HS-5 (cell line): ENCODE results near the gene CD1B.
"Not testable (repeated sequence)": the region's sequence is repeated elsewhere in the genome, so short reads cannot be mapped to it uniquely, and the experiment has no call there.

Experiments
- DNase-seq: peaks from one replicate; pipeline ENCODE4 v3.0.0-alpha.2; 2012; ENCODE audit warnings: low read depth

Gene CD1B

DNA sequence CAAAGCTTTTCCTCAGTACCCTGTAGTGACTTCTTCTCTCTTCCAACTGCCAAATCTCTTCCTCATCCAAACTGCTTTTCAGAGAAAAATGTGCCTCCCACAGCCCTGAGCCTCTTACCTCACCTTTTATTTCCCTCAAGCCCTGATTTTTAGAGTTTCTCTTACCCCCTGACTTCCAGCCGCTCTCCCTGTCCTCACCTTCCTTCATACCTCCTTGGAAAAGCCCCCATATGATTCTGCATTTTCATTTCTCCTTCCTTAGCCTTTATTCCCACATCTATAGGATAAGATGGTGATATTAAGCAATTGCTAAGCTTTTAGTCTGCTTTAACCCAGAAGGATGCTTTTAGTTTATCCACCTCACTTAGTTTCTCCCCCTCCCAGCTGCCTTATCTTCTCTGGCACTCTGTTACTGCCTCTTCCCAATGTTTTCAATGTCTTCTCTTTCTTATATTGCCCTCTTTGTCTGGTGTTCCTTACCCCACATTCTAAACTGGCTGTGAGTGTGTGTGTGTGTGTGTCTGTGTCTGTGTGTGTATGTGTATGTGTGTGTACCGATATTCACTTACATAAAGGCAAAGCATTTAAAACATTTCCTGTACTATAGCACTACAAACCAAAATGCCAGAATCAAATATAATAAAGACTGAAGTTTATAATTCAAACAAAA lies at the start of gene CD1B:
TSS of gene CD1B (minus strand) at position 51 of the 670 bp plus-strand sequence. CDS start 108 bp downstream, outside the sequence.
- DNase-seq: no peak

DNA sequence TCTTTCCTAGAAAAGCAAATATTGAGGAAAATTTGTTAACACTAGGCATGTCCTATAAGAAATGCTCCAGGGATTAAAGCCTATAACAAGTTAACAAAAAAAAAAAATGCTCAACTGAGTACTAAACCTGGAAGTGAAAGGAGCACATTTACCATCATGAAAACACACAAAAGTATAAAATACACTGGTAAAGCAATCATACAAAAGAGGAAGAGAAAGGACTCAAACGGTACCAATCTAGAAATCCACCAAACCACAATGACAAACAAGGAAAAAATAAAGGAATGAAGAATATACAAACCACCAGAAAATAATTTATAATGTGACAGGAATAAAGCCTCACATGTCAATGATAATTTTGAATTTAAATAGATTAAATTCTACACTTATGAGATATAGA lies 43.5 kb upstream of the CD1B start:
- DNase-seq: no peak

GRCh38 chr1:158374101-158374500 lies 42.8 kb upstream of the CD1B start:
- DNase-seq: not testable (repeated sequence)

GRCh38 chr1:158371188-158371953 lies 40.0 kb upstream of the CD1B start:
- no peak for DNase-seq

DNA sequence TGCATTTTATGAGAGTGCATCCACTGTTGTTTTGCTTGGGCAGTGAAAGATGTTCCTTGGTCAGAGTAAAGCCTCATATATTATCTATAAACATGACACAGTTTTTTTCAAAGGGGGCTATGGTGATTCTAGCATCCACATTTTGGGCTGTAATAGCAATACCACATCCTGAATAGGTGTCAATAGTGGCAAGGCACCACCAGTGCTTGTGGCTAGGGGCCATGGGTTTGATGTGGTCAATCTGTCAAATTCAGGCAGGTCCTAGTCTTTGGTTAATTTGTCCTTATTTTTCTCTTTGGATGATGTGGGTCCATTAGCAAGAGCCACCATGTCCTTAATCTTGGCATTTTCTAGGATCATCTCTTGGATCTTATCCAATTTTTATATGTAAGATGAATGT lies 35.5 kb upstream of the CD1B start:
- DNase-seq: no peak

GRCh38 chr1:158362941-158363340 lies 31.6 kb upstream of the CD1B start:
- no peak for DNase-seq

DNA sequence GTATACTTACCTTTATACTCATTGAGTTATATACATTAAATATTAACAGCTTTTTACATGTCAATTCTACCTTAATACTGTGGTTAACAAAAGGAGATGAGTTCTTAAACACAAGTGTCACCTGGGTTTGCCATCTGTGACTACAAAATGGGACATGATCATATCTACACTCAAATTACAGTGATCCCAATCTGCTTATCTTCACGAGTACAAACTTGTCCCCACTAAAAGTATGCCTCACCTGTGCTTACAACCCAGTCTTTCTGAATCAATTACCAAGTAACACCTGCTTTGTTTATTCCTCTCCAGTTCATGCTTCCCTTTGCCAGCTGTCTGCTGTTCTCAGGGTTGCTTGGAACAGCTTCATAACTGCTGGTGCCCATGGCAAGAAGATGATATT lies 31.2 kb upstream of the CD1B start:
- DNase-seq: no peak

GRCh38 chr1:158357441-158357840 lies 26.1 kb upstream of the CD1B start:
- no peak for DNase-seq

GRCh38 chr1:158356616-158357015 lies 25.3 kb upstream of the CD1B start:
- DNase-seq: no peak

GRCh38 chr1:158355773-158356285 lies 24.5 kb upstream of the CD1B start:
- no peak for DNase-seq

DNA sequence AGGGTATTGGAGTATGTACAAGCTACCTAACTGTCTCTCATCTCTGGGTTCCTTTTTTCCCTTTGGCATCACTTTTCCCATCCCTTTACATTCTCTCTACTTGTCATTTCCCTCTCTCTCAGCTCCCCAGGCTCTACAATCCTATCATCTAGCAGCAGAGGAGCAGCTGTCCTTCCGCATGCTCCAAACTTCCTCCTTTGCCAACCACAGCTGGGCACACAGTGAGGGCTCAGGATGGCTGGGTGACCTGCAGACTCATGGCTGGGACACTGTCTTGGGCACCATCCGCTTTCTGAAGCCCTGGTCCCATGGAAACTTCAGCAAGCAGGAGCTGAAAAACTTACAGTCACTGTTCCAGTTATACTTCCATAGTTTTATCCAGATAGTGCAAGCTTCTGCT lies 22.9 kb upstream of the CD1B start:
- DNase-seq: no peak

DNA sequence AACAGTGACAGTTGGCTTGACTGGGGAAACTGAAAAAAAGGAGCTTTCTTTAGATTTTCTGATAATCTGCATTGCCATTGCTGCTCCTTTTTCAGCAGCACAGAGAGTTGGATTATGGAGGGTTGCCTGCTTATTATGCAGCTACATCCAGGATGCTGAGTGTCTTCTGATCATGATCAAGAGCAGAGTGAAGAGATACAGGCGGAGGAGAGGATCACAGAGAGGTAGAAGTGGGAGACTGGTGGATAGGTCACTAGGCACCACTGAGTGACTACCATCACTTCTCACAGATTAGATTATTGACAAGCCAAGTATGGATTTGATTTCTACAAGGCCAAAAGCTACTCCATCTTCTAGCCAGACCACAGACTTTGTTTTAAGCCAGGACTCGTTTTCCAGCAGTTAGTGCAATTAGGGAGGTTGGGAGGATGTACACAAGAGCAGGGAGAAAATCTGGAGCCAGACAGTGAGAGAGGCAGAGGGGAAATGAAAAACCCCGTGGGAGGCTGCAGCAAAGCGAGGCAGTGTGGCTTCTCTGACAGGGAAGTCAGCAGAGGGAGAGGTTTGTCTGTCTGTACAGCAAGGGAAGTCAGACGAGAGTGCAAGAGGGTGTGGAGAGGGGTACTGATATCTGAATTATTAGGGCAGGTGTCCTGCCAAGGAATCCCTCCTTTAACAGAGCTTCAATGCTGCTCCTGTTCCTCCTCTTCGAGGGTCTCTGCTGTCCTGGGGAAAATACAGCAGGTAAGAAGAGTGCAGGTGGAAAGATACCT lies 22.2 kb upstream of the CD1B start, which contains the start of gene CD1E:
TSS of gene CD1E (plus strand) at position 592 of the 773 bp plus-strand sequence. CDS start at position 687, 95 bp downstream.
- no peak for DNase-seq

DNA sequence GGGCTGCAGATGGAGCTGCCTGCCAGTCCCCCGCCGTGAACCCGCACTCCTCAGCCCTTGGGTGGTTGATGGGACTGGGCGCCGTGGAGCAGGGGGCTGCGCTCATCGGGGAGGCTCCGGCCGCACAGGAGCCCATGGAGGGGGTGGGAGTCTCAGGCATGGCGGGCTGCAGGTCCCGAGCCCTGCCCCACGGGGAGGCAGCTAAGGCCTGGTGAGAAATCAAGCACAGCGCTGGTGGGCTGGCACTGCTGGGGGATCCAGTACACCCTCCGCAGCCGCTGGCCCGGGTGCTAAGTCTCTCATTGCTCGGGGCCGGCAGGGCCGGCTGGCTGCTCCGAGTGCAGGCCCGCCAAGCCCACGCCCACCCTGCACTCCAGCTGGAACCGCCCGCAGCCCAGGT lies 17.6 kb upstream of the CD1B start:
- not testable (repeated sequence) for DNase-seq

GRCh38 chr1:158336413-158336812 lies 5.1 kb upstream of the CD1B start:
- DNase-seq: not testable (repeated sequence)

DNA sequence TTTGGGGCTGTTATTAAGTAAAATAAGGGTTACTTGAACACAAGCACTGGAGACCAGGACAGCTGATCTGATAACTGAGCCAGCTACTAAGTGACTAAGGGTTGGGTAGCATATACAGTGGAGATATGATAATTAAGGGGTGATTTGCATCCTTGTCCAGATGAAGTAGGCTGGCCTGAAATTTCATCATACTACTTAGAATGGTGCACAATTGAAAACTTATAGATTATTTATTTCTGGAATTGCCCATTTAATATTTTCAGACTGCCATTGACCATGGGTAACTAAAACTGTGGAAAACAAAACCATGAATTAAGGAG lies 3.8 kb upstream of the CD1B start:
- DNase-seq: no peak

GRCh38 chr1:158334526-158335212 lies 3.3 kb upstream of the CD1B start:
- DNase-seq: no peak

DNA sequence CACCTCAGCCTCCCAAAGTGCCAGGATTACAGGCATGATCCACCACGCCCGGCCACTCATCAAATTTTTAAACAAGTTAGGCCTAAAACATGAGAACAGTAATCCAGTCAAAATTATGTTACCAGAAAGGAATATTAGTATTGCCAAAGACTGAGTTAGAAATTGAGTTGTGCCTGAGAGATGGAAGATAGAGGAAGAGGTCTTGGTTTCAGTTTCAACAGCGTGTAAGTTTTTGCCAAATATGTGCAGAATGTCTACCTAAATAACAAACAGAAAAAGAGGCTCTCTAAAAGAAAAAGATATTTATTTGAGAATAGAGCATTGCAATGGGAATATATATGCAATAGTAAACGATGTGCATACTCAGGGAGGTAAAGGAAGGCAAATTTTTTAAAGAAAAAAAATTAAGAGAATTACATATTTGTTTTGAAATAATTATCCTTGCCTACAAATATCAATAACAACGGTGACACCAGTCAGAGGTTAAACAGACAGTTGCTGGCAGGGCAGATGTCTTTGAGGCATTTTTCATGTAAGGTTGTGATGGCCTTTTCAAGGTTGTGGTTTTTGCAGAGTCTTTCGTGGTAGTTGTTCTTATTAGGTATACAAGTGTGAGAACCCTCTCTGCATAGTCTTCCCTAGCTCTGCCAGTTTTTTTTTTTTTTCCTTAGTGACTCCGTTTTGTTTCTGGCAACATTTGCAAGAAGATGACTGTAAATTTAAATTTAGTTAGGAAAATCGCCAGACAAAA lies 2.2 kb upstream of the CD1B start:
- DNase-seq: no peak

DNA sequence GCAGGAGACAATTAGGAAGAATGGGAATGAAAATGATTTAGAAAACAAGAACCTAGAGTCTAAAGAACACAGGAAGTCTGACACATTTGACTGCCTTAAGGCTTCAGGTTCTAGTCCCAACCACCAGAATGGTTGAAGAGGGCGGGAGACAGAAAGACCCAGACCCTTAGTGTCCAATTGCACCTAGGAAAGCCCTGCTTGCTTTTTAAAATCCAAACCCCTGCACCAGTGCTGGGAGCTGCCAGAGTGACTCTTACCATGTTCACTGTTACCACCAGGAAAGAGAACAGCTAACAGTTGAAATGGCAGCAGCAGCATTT lies 265 bp downstream of the CD1B start:
- DNase-seq: no peak

DNA sequence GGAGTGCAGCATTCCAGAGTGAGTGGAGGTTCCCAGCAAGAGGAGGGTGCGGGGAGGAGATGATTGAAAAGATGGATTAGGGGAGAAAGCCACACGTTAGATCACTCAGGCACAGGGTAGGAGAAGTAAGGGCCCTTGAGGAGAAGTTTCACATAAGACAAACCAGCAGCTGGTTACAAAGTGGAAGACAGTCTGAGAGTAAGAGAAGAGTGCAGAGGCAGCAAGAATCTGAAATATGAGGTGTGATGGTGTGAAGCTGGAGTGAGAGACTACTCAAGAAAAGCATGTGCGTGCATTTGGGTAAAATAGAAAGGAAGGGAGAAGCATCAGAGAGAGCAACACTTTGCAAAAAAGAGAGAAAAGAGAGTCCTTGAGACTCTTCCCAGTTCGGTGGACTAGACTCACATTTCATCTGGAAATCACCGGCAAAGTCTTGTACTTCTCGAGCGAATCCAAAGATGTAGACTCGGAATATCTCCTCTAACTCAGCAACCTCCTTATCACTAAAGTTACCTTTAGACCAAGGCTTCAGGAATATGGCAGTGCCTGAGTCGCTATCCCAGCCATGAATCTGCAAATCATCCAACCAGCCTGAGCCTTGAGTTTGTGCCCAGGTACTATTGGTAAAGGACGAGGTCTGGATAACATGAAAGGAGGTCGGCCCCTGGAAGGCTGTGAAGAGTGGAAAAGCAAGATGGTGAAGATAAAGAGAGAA lies 783 bp downstream of the CD1B start:
- no peak for DNase-seq

GRCh38 chr1:158329733-158330132 lies 1.6 kb downstream of the CD1B start:
- DNase-seq: no peak

DNA sequence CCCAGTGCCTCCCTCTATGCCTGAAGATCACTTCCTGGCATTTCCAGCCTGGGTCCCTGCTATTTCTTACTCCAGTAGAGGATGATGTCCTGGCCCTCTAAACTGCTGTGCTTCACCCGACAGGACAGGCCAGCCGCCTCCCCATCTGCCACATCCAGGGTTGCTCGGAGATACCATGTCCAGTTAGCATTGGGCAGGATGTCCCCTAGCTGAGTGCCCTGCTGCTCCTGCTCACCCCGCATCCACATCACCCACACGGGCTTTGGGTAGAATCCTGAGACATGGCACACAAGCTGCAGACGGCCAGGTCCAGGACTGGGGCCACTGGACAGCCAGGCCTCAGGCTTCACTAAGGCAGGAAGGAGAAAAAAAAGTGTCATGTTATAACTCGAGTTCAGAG lies 2.0 kb downstream of the CD1B start:
- DNase-seq: no peak
